ENCODE measurements around the gene EMP1.
A peak's percentile ranks its signal among the peaks of the same experiment; 100 is the strongest.
"Not testable (repeated sequence)": the region's sequence is repeated elsewhere in the genome, so short reads cannot be mapped to it uniquely, and the experiment has no call there.

The EMP1 gene

DNA sequence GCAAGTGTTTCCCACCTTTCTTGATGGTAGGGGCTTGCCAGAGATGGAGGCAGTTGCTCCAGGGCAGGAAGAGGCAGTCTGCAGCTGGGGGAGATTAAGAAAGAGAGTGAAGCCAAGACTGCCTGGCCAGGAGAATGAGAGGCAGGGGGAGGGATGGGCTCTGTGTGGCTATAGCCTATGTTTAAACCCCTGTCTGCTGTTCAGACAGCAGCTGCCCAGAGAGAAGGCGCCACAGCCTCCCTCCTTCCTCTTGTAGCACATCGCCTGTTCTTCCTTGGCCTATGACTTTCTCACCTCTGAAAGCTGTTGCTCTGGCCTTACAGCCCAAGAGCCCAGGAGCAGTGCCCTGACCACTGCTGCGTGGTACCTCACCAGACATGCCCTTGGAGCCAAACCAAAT lies 61.7 kb downstream of the EMP1 start:
- no peak for ATAC-seq (ENCODE audit: low read depth)
- H3K4me1 Mint-ChIP-seq = peaks cover 4% of the 10 kb centered on the region

DNA sequence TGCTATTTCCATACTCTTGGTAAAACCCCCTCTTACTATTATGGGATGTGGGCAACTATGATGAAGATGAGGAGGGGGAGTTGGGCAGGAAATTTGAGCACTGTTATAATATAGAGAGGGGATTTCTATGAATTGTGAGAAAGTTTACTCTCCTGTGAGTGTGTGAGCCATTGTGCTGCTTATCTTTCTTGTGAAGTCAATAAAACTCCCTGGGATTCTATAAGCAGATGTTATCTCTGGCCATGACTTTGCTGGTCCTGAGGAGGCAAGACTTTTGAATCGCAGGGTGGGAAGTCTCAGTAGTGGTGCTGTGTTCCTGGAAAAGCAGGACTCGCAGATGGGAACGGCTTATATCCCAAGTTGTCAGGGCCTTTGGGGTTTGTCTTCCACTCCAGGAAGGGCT lies 62.2 kb downstream of the EMP1 start:
- ATAC-seq (ENCODE audit: low read depth) (no peak), DNase-seq (ENCODE audit: low spot score in 2 of 2) (no peak)
- Mint-ChIP-seq H3K36me3 (no peaks in the 10 kb centered on the region), H3K4me1 (peaks cover 4% of the 10 kb centered on the region), H3K9me3 (peaks cover under 1% of the 10 kb centered on the region), H3K4me3 (no peak overlapping the region), H3K27ac (no peak overlapping the region), H3K27me3 (peaks cover 6% of the 10 kb centered on the region)

More for the DNA sequence above, 61.7 kb downstream of the EMP1 start:
- peaks cover 6% of the 10 kb centered on the region for H3K27me3 Mint-ChIP-seq
- H3K9me3 Mint-ChIP-seq = no peaks in the 10 kb centered on the region
- no peak overlapping the region for H3K27ac Mint-ChIP-seq
- H3K36me3 Mint-ChIP-seq = no peaks in the 10 kb centered on the region
- H3K4me3 Mint-ChIP-seq = no peak overlapping the region
- DNase-seq (ENCODE audit: low spot score in 2 of 2) = no peak

DNA sequence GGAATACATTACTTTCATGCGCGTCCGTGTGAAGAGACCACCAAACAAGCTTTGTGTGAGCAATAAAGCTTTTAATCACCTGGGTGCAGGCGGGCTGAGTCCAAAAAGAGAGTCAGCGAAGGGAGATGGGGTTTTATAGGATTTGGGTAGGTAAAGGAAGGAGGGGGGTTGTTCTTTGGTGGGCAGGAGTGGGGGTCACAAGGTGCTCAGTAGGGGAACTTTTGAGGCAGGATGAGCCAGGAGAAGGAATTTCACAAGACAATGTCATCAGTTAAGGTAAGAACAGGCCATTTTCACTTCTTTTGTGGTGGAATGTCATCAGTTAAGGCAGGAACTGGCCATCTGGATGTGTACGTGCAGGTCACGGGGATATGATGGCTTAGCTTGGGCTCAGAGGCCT lies 63.1 kb downstream of the EMP1 start:
- ATAC-seq (ENCODE audit: low read depth); H3K27ac Mint-ChIP-seq: not testable (repeated sequence)

DNA sequence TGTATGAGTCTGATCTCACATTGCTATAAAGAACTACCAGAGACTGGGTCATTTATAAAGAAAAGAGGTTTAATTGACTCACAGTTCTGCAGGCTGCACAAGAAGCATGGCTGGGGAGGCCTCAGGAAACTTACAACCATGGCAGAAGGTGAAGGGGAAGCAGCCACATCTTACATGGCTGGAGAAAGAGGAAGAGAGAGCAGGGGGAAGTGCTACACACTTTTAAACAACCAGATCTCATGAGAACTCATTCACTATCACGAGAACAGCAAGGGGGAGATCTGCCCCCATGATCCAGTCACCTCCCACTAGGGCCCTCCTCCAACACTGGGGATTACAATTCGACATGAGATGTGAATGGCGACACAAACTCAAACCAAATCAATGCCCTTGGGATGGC lies 71.3 kb downstream of the EMP1 start:
- H3K27me3 Mint-ChIP-seq; H3K27ac Mint-ChIP-seq; H3K36me3 Mint-ChIP-seq; H3K4me3 Mint-ChIP-seq; H3K4me1 Mint-ChIP-seq; DNase-seq (ENCODE audit: low spot score in 2 of 2); H3K9me3 Mint-ChIP-seq: not testable (repeated sequence)
- ATAC-seq (ENCODE audit: low read depth) = peak; percentile 37

More for the DNA sequence above, 63.1 kb downstream of the EMP1 start:
- not testable (repeated sequence) for DNase-seq (ENCODE audit: low spot score in 2 of 2); H3K36me3 Mint-ChIP-seq; H3K27me3 Mint-ChIP-seq; H3K4me1 Mint-ChIP-seq; H3K9me3 Mint-ChIP-seq; H3K4me3 Mint-ChIP-seq

DNA sequence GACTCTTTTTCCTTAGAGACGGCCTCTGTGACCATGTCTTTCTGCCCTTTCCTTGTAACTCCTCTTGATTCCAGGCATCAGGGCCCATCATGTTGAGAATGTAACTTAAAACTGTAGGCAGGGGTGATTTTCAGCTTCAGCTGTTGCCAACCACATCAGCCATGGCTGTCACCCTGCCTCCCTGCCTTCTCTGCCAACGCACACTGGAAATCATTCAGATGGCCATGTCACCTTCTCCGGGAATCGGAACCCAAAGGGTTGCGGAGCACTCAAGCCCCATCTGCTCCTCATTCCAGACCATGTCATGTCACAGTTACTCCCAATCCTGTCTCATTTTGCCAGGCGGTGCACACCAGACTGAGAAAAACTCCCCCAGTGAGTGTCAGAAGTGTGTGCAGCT lies 72.1 kb downstream of the EMP1 start:
- no peak overlapping the region for H3K4me3 Mint-ChIP-seq
- DNase-seq (ENCODE audit: low spot score in 2 of 2) (no peak), ATAC-seq (ENCODE audit: low read depth) (no peak)
- peaks cover 3% of the 10 kb centered on the region for H3K27me3 Mint-ChIP-seq
- H3K4me1 Mint-ChIP-seq = peaks cover 3% of the 10 kb centered on the region
- peaks cover 2% of the 10 kb centered on the region for H3K36me3 Mint-ChIP-seq
- no peak overlapping the region for H3K27ac Mint-ChIP-seq
- H3K9me3 Mint-ChIP-seq = peaks cover 7% of the 10 kb centered on the region
